HepG2 (cell line): ENCODE measurements around the gene MVK. TPM values are rescaled to one million over a fixed set of nuclear protein-coding genes. Genes with fewer than 3 reads are reported as not detected.

Experiments used
- ATAC-seq: fragments of 200-7000 bp; cut with Tn5 transposase; 3 replicates; pipeline ENCODE4 v1.9.1; 2020; ENCODE audit warnings: mild to moderate bottlenecking, moderate library complexity
- BruUV-seq: library from RNA; stranded (reverse); fragments of 400-500 nt; replicated peaks from 2 replicates; lab custom pipeline; 2021; lab: Mats Ljungman, UMichigan
- CTCF ChIA-PET: fragments of 300-600 bp; formaldehyde crosslinking; extraction: SDS; loops from one replicate; lab custom pipeline; 2021; ENCODE audit warnings: low total read pairs, inconsistent platforms, low intra/inter-chr PET ratio; lab: Yijun Ruan, JAX
- POLR2A ChIA-PET: fragments of 350-600 bp; sonication (Branson Sonifier 250); formaldehyde crosslinking; loops from one replicate; lab custom pipeline; 2020; ENCODE audit warnings: antibody characterized with exemption, inconsistent platforms; lab: Yijun Ruan, JAX
- DNase-seq: peaks from one replicate; pipeline ENCODE4 v3.0.0-alpha.2; 2015; ENCODE audit warnings: low spot score
- FAIRE-seq: peaks from 3 replicates; lab custom pipeline; 2011; peaks lifted over from hg19 to GRCh38; lab: Jason Lieb, UNC
- H2AFZ ChIP-seq: one replicate; pipeline ENCODE4 v1.6.1; 2011; ENCODE audit warnings: low read length, inconsistent platforms
- H3K27ac ChIP-seq: fragments of 300-600 bp; 3 replicates; pipeline ENCODE4 v1.8.0; 2011; ENCODE audit warnings: mixed run types, mild to moderate bottlenecking, mixed read lengths, low read length, inconsistent platforms; ENCODE audit not compliant: insufficient read depth; ENCODE audit errors: extremely low read length
- H3K27me3 ChIP-seq, 2 experiments: fragments of 200-600 bp in 1 of 2; 2 replicates in 1 of 2; 3 replicates in 1 of 2; pipeline versions ENCODE4 v1.6.0 to v1.8.0; 2011; ENCODE audit warnings: low read length in 2 of 2, mild to moderate bottlenecking in 2 of 2, moderate library complexity in 2 of 2, inconsistent platforms in 1 of 2; ENCODE audit not compliant: insufficient read depth in 2 of 2, control insufficient read depth in 1 of 2
- H3K36me3 ChIP-seq, 2 experiments: fragments of 200-600 bp in 1 of 2; replicated peaks in 1 of 2; 2 replicates in 1 of 2; 3 replicates in 1 of 2; pipeline versions ENCODE4 v1.5.1 to v1.8.0; 2011; ENCODE audit warnings: low read length in 2 of 2, inconsistent platforms in 1 of 2; ENCODE audit not compliant: insufficient read depth in 2 of 2, control insufficient read depth in 1 of 2
- H3K4me1 ChIP-seq: 2 replicates; pipeline ENCODE4 v1.5.1; 2012; ENCODE audit warnings: low read length, inconsistent platforms; ENCODE audit not compliant: insufficient read depth
- H3K4me2 ChIP-seq: 2 replicates; pipeline ENCODE4 v1.6.0; 2011; ENCODE audit warnings: low read depth, low read length, inconsistent platforms
- H3K4me3 ChIP-seq, 3 experiments: fragments of 200-600 bp in 1 of 3; sonication (generic), shearing (Covaris generic) in 1 of 3; replicated peaks in 1 of 3; 2 replicates each; pipeline ENCODE4 v1.5.1; 2011 to 2016; ENCODE audit warnings: low read length in 3 of 3, inconsistent platforms in 2 of 3, low read depth in 2 of 3, mild to moderate bottlenecking in 2 of 3, control low read depth in 1 of 3, mixed read lengths in 1 of 3; ENCODE audit not compliant: insufficient read depth in 1 of 3
- H3K79me2 ChIP-seq: one replicate; pipeline ENCODE4 v1.6.1; 2011; ENCODE audit warnings: low read length, inconsistent platforms; ENCODE audit not compliant: insufficient read depth
- H3K9ac ChIP-seq: 2 replicates; pipeline ENCODE4 v1.6.0; 2011; ENCODE audit warnings: mild to moderate bottlenecking, low read depth, low read length, inconsistent platforms; ENCODE audit not compliant: insufficient read depth
- H3K9me3 ChIP-seq: 2 replicates; pipeline ENCODE4 v1.5.1; 2012; ENCODE audit warnings: mild to moderate bottlenecking, low read length
- H4K20me1 ChIP-seq: 2 replicates; pipeline ENCODE4 v1.6.0; 2011; ENCODE audit warnings: inconsistent platforms, mild to moderate bottlenecking, low read length, moderate library complexity; ENCODE audit not compliant: insufficient read depth
- ATF4 ChIP-seq, 2 experiments: fragments of 450-650 bp in 1 of 2; sonication (generic) in 1 of 2; formaldehyde crosslinking; IDR thresholded peaks; 2 replicates each; pipeline versions ENCODE4 v1.5.0 to v1.8.0; 2020 to 2022; ENCODE audit warnings: mild to moderate bottlenecking in 1 of 2, missing genetic modification reagents in 1 of 2
- BATF2 ChIP-seq: sonication (generic); formaldehyde crosslinking; IDR thresholded peaks from 2 replicates; pipeline ENCODE4 v1.8.0; 2022; ENCODE audit warnings: mild to moderate bottlenecking, missing genetic modification reagents, moderate library complexity
- CEBPB ChIP-seq: IDR thresholded peaks from 2 replicates; pipeline ENCODE4 v1.6.1; 2011; ENCODE audit warnings: low read depth, low read length, improper control_type of control experiment, borderline replicate concordance
- CEBPG ChIP-seq: IDR thresholded peaks from 2 replicates; pipeline ENCODE4 v1.6.1; 2016
- CENPT ChIP-seq: sonication (generic); formaldehyde crosslinking; IDR thresholded peaks from 2 replicates; pipeline ENCODE4 v1.8.0; 2022; ENCODE audit warnings: low read depth, mild to moderate bottlenecking, moderate library complexity, missing genetic modification reagents
- EP300 ChIP-seq, 3 experiments: sonication (generic) in 1 of 3; formaldehyde crosslinking in 1 of 3; IDR thresholded peaks; 2 replicates each; pipeline versions ENCODE4 v1.5.1 to v1.6.1; 2011 to 2020; ENCODE audit warnings: low read depth in 2 of 3, low read length in 2 of 3, borderline replicate concordance in 1 of 3, improper control_type of control experiment in 1 of 3, mild to moderate bottlenecking in 1 of 3, missing genetic modification reagents in 1 of 3, moderate library complexity in 1 of 3
- FOXA1 ChIP-seq, 2 experiments: fragments of 450-650 bp in 1 of 2; sonication (generic) in 1 of 2; formaldehyde crosslinking in 1 of 2; IDR thresholded peaks; 2 replicates each; pipeline versions ENCODE4 v1.4.0 to v1.6.1; 2016 to 2020; ENCODE audit warnings: missing genetic modification reagents in 1 of 2
- FOXA3 ChIP-seq: IDR thresholded peaks from 2 replicates; pipeline ENCODE4 v1.6.1; 2016; ENCODE audit warnings: missing genetic modification reagents, missing compliant biosample characterization
- FOXP1 ChIP-seq, 2 experiments: fragments of 450-650 bp in 1 of 2; IDR thresholded peaks; 2 replicates each; pipeline ENCODE4 v1.6.1; 2017 to 2018; ENCODE audit warnings: antibody characterized with exemption in 1 of 2
- GATAD2A ChIP-seq: IDR thresholded peaks from 2 replicates; pipeline ENCODE4 v1.6.1; 2016
- POGK ChIP-seq: sonication (generic); formaldehyde crosslinking; conservative IDR thresholded peaks from 2 replicates; pipeline ENCODE4 v1.8.0; 2022; ENCODE audit warnings: mild to moderate bottlenecking, moderate library complexity, missing genetic modification reagents
- SAP130 ChIP-seq: IDR thresholded peaks from 2 replicates; pipeline ENCODE4 v1.6.1; 2016; ENCODE audit warnings: low read depth
- SOX13 ChIP-seq, 3 experiments: fragments of 450-650 bp in 1 of 3; sonication (generic) in 1 of 3; formaldehyde crosslinking in 1 of 3; IDR thresholded peaks in 2 of 3; conservative IDR thresholded peaks in 1 of 3; 2 replicates each; pipeline versions ENCODE4 v1.5.0 to v1.6.1; 2016 to 2020; ENCODE audit warnings: antibody characterized with exemption in 1 of 3, mild to moderate bottlenecking in 1 of 3, missing compliant biosample characterization in 1 of 3, missing genetic modification reagents in 1 of 3, moderate library complexity in 1 of 3
- SOX6 ChIP-seq, 2 experiments: fragments of 450-650 bp in 1 of 2; sonication (generic) in 1 of 2; formaldehyde crosslinking in 1 of 2; IDR thresholded peaks; 2 replicates each; pipeline versions ENCODE4 v1.4.0 to v1.6.1; 2017 to 2020; ENCODE audit warnings: antibody characterized with exemption in 1 of 2, mild to moderate bottlenecking in 1 of 2, missing genetic modification reagents in 1 of 2
- THAP11 ChIP-seq: IDR thresholded peaks from 2 replicates; pipeline ENCODE4 v1.6.1; 2016; ENCODE audit warnings: missing biosample characterization, missing genetic modification reagents
- ZNF263 ChIP-seq: sonication (generic); formaldehyde crosslinking; IDR thresholded peaks from 2 replicates; pipeline ENCODE4 v1.4.0; 2020; ENCODE audit warnings: missing genetic modification reagents
- ZNF563 ChIP-seq: sonication (generic); formaldehyde crosslinking; IDR thresholded peaks from 2 replicates; pipeline ENCODE4 v1.8.0; 2022; ENCODE audit warnings: mild to moderate bottlenecking, moderate library complexity, missing genetic modification reagents
- WGBS: methylation state at CpG from one replicate; pipeline ENCODE4 v1.1.6; 2017; ENCODE audit warnings: low lambda C conversion rate; 5-methylcytosine and 5-hydroxymethylcytosine counted together
- in situ Hi-C: cut with HindIII; loops from 2 replicates; pipeline ENCODE4 v1.10.0; 2017; ENCODE audit warnings: low pct_unique_long_range_greater_than_20kb; ENCODE audit not compliant: extremely low pct_ligation_motif_present
- intact Hi-C: fragments of 100-400 bp; cut with micrococcal nuclease; formaldehyde crosslinking; loops from one replicate; pipeline ENCODE4 v1.10.0; 2022; ENCODE audit not compliant: unreplicated experiment
- polyA plus RNA-seq, 8 experiments: library from polyadenylated mRNA; depleted of rRNA in 3 of 8; stranded (reverse) in 7 of 8; unstranded in 1 of 8; fragments of >200 nt; fragmentation: Illumina TruSeq in 4 of 8; extraction: Trizol in 4 of 8; gene quantifications; 2 replicates each; pipeline versions ENCODE4 v1.2.1 to v1.2.3, GENCODE V29; 2011 to 2016; ENCODE audit warnings: low read depth in 4 of 8, missing spikeins in 1 of 8, mixed read lengths in 1 of 8; ENCODE audit not compliant: insufficient read depth in 1 of 8
- total RNA-seq, 5 experiments: library from RNA; depleted of rRNA; stranded (reverse); fragments of >200 nt; fragmentation: Illumina TruSeq; extraction: Trizol; gene quantifications; 2 replicates each; pipeline ENCODE4 v1.2.3, GENCODE V29; 2016; ENCODE audit warnings: low read depth in 1 of 5

The MVK gene
- total and polyA plus RNA-seq, 2 of the 13 experiments (the other 11 are each of a cell fraction or from before 2014, with no cell fraction given) = 11.6 to 66.9 TPM

GRCh38 chr12:109571773-109572505 is 1.7 kb upstream of the MVK start:
- no peaks in the 10 kb centered on the region for H3K9me3 ChIP-seq
- peak overlapping the region in 2 of 3 experiments; percentile 51 to 79; a peak in 1 of 6 replicates for H3K4me3 ChIP-seq
- H3K27ac ChIP-seq = peak overlapping the region; percentile 83
- in situ Hi-C loops = no loop called here
- H4K20me1 ChIP-seq = no peaks in the 10 kb centered on the region
- DNase-seq = no peak
- TF ChIP-seq EP300 (IDR thresholded peaks at IDR 0.05; ENCODE audit: low read depth in 2 of 2, low read length in 2 of 2) = no peak
- TF ChIP-seq EP300 (CRISPR knock-in tag; IDR thresholded peaks at IDR 0.05; ENCODE audit: borderline replicate concordance) = no peak
- TF ChIP-seq GATAD2A (CRISPR knock-in tag) = peak; percentile 47; the same call in 1 of the 2 replicates
- peak; percentile 55; the same call in 1 of the 2 replicates for TF ChIP-seq POGK (CRISPR knock-in tag)
- no peak for TF ChIP-seq FOXP1 (IDR thresholded peaks at IDR 0.05)
- TF ChIP-seq FOXP1 (CRISPR knock-in tag; IDR thresholded peaks at IDR 0.05) = 0 out of 2 replicates have a peak, but pooled peaks have one; percentile 11
- TF ChIP-seq ZNF563 (CRISPR knock-in tag) = no peak
- TF ChIP-seq SOX13 (IDR thresholded peaks at IDR 0.05) = no peak
- TF ChIP-seq SOX13 (CRISPR knock-in tag; conservative IDR thresholded peaks at IDR 0.05 in 1 of 2, IDR thresholded peaks at IDR 0.05 in 1 of 2) = peak in 1 of 2 experiments; percentile 89; a peak in 2 of 4 replicates
- TF ChIP-seq ATF4 (CRISPR knock-in tag; IDR thresholded peaks at IDR 0.05) = peak in 1 of 2 experiments; percentile 78; a peak in 2 of 4 replicates
- TF ChIP-seq THAP11 (CRISPR knock-in tag) = peak; percentile 22; the same call in 1 of the 2 replicates
- TF ChIP-seq BATF2 = no peak
- TF ChIP-seq CENPT (CRISPR knock-in tag) = no peak
- 0 out of 2 replicates have a peak, but pooled peaks have one; percentile 9 for TF ChIP-seq SAP130
- no peak for TF ChIP-seq SOX6 (IDR thresholded peaks at IDR 0.05)
- TF ChIP-seq SOX6 (CRISPR knock-in tag; IDR thresholded peaks at IDR 0.05) = peak; percentile 71
- 0 out of 2 replicates have a peak, but pooled peaks have one; percentile 19 for TF ChIP-seq ZNF263 (CRISPR knock-in tag)
- peak; percentile 59; the same call in 1 of the 2 replicates for TF ChIP-seq CEBPB
- 0 out of 2 replicates have a peak, but pooled peaks have one; percentile 38 for TF ChIP-seq CEBPG
- TF ChIP-seq FOXA3 (CRISPR knock-in tag) = peak; percentile 40; the same call in 1 of the 2 replicates
- no peak for TF ChIP-seq FOXA1 (IDR thresholded peaks at IDR 0.05)
- peak; percentile 42; the same call in 1 of the 2 replicates for TF ChIP-seq FOXA1 (CRISPR knock-in tag; IDR thresholded peaks at IDR 0.05)
- H3K36me3 ChIP-seq = peaks cover 6 to 50% of the 10 kb centered on the region in 2 experiments
- ATAC-seq = no peak
- no TSS peak for BruUV-seq
- WGBS = 75% methylated on average over 5 of the region's 5 CpGs
- FAIRE-seq = no peak
- peaks cover 37% of the 10 kb centered on the region for H3K79me2 ChIP-seq
- peak overlapping the region; percentile 82; the same call in 1 of the 2 replicates for H3K9ac ChIP-seq
- no peaks in the 10 kb centered on the region for H3K27me3 ChIP-seq
- CTCF ChIA-PET = no interaction called here
- H3K4me1 ChIP-seq = peaks cover 64% of the 10 kb centered on the region
- POLR2A ChIA-PET = interaction anchor here (0.6 to 2.4 kb wide), 5 partner anchors 15 to 202 kb away, joined by 3 to 18 read pairs (median 5); no protein-coding TSS in a partner anchor
- intact Hi-C loops = no loop called here
- H2AFZ ChIP-seq = no peak overlapping the region
- peak overlapping the region; percentile 86 for H3K4me2 ChIP-seq
